WTC11 (cell line): Measurements from ENCODE around the gene RILP. TPM values are rescaled to one million over a fixed set of nuclear protein-coding genes. Genes with fewer than 3 reads are reported as not detected.

Source experiments
- ATAC-seq: fragments of 200-7000 bp; cut with Tn5 transposase; 2 replicates; pipeline ENCODE4 v1.10.0; 2021; ENCODE audit warnings: mild to moderate bottlenecking, moderate library complexity
- CTCF ChIA-PET: fragments of 300-600 bp; sonication (Branson Sonifier 250); formaldehyde crosslinking; loops from one replicate; lab custom pipeline; 2021; ENCODE audit warnings: antibody characterized with exemption; lab: Charles Lee
- POLR2A ChIA-PET: fragments of 350-600 bp; sonication (Branson Sonifier 250); formaldehyde crosslinking; loops from one replicate; lab custom pipeline; 2021; ENCODE audit warnings: antibody characterized with exemption; lab: Charles Lee
- DNase-seq: peaks from one replicate; pipeline ENCODE4 v3.0.0; 2021; ENCODE audit warnings: low spot score
- H3K27ac Mint-ChIP-seq: 2 replicates; pipeline ENCODE4 v1.8.0; 2021; ENCODE audit warnings: mixed read lengths
- H3K27me3 Mint-ChIP-seq: 2 replicates; pipeline ENCODE4 v1.8.0; 2021; ENCODE audit warnings: low read depth, mild to moderate bottlenecking, moderate library complexity, mixed read lengths
- H3K36me3 Mint-ChIP-seq: 2 replicates; pipeline ENCODE4 v1.8.0; 2021; ENCODE audit warnings: mixed read lengths
- H3K4me1 Mint-ChIP-seq: 2 replicates; pipeline ENCODE4 v1.8.0; 2022; ENCODE audit warnings: mixed read lengths
- H3K4me3 Mint-ChIP-seq: 2 replicates; pipeline ENCODE4 v1.8.0; 2021; ENCODE audit warnings: mild to moderate bottlenecking, moderate library complexity, mixed read lengths
- H3K9me3 Mint-ChIP-seq: 2 replicates; pipeline ENCODE4 v1.8.0; 2021; ENCODE audit warnings: mixed read lengths
- CREB1 ChIP-seq: sonication (generic); formaldehyde crosslinking; IDR thresholded peaks from 2 replicates; pipeline ENCODE4 v1.8.0; 2023; ENCODE audit warnings: mild to moderate bottlenecking, missing genetic modification reagents
- GABPB1 ChIP-seq: sonication (generic); formaldehyde crosslinking; IDR thresholded peaks from 2 replicates; pipeline ENCODE4 v1.8.1; 2023; ENCODE audit warnings: mild to moderate bottlenecking, missing genetic modification reagents
- GRHL2 ChIP-seq: fragments of 250-450 bp; sonication (Bioruptor Pico); IDR thresholded peaks from 2 replicates; pipeline ENCODE4 v1.8.0; 2022; ENCODE audit warnings: mild to moderate bottlenecking, moderate library complexity; ENCODE audit not compliant: insufficient replicate concordance, severe bottlenecking
- IRF2 ChIP-seq: sonication (generic); formaldehyde crosslinking; IDR thresholded peaks from 2 replicates; pipeline ENCODE4 v1.8.0; 2022; ENCODE audit warnings: low read depth, missing genetic modification reagents, borderline replicate concordance
- KAT7 ChIP-seq: sonication (generic); formaldehyde crosslinking; IDR thresholded peaks from 2 replicates; pipeline ENCODE4 v1.8.1; 2023; ENCODE audit warnings: missing genetic modification reagents, mild to moderate bottlenecking, borderline replicate concordance
- NFYB ChIP-seq: sonication (generic); formaldehyde crosslinking; conservative IDR thresholded peaks from 2 replicates; pipeline ENCODE4 v1.8.0; 2022; ENCODE audit warnings: low read depth, missing genetic modification reagents
- SOX15 ChIP-seq: fragments of 250-450 bp; sonication (Bioruptor Pico); IDR thresholded peaks from 2 replicates; pipeline ENCODE4 v1.9.0; 2021; ENCODE audit warnings: mild to moderate bottlenecking
- TCF7 ChIP-seq: sonication (generic); formaldehyde crosslinking; IDR thresholded peaks from 2 replicates; pipeline ENCODE4 v1.8.0; 2022; ENCODE audit warnings: mild to moderate bottlenecking, low read depth, missing genetic modification reagents, moderate library complexity
- TEAD1 ChIP-seq: sonication (generic); formaldehyde crosslinking; IDR thresholded peaks from 2 replicates; pipeline ENCODE4 v1.8.0; 2022; ENCODE audit warnings: mild to moderate bottlenecking, missing genetic modification reagents
- ZNF121 ChIP-seq: sonication (generic); formaldehyde crosslinking; IDR thresholded peaks from 2 replicates; pipeline ENCODE4 v1.8.0; 2023; ENCODE audit warnings: missing genetic modification reagents
- ZNF263 ChIP-seq: sonication (generic); formaldehyde crosslinking; IDR thresholded peaks from 2 replicates; pipeline ENCODE4 v1.8.1; 2022; ENCODE audit warnings: low read depth, mild to moderate bottlenecking, moderate library complexity, missing genetic modification reagents
- ZNF416 ChIP-seq: fragments of 250-450 bp; sonication (Bioruptor Pico); IDR thresholded peaks from 2 replicates; pipeline ENCODE4 v1.9.0; 2021; ENCODE audit warnings: mild to moderate bottlenecking, inconsistent platforms
- total RNA-seq: library from RNA; stranded (reverse); gene quantifications from 3 replicates; pipeline ENCODE4 v1.2.3, GENCODE V29; 2021
- TF ChIP-seq, protein P1 (sequence below): sonication (generic); formaldehyde crosslinking; IDR thresholded peaks from 2 replicates; pipeline ENCODE4 v1.8.1; 2022; ENCODE audit warnings: low read depth, mild to moderate bottlenecking, moderate library complexity, missing genetic modification reagents, borderline replicate concordance
- TF ChIP-seq, protein P2 (sequence below): sonication (generic); formaldehyde crosslinking; IDR thresholded peaks from 2 replicates; pipeline ENCODE4 v1.8.1; 2022; ENCODE audit warnings: low read depth, missing genetic modification reagents, borderline replicate concordance
- TF ChIP-seq, protein P3 (sequence below): sonication (generic); formaldehyde crosslinking; IDR thresholded peaks from 2 replicates; pipeline ENCODE4 v1.8.0; 2022; ENCODE audit warnings: missing genetic modification reagents
- TF ChIP-seq, protein P4 (sequence below): sonication (generic); formaldehyde crosslinking; IDR thresholded peaks from 2 replicates; pipeline ENCODE4 v1.8.0; 2023; ENCODE audit warnings: missing genetic modification reagents
- TF ChIP-seq, protein P5 (sequence below): fragments of 200-600 bp; IDR thresholded peaks from 2 replicates; pipeline ENCODE4 v1.8.0; 2022; ENCODE audit warnings: antibody characterized with exemption
- TF ChIP-seq, protein P6 (sequence below): sonication (generic); formaldehyde crosslinking; IDR thresholded peaks from 2 replicates; pipeline ENCODE4 v1.8.0; 2023; ENCODE audit warnings: missing genetic modification reagents, mild to moderate bottlenecking, borderline replicate concordance
- TF ChIP-seq, protein P7 (sequence below): sonication (generic); formaldehyde crosslinking; conservative IDR thresholded peaks from 2 replicates; pipeline ENCODE4 v1.8.1; 2023; ENCODE audit warnings: mild to moderate bottlenecking, low read depth, missing genetic modification reagents, moderate library complexity

The RILP gene
- total RNA-seq, 1 experiment from 2014 or later, result 11.7 TPM

DNA sequence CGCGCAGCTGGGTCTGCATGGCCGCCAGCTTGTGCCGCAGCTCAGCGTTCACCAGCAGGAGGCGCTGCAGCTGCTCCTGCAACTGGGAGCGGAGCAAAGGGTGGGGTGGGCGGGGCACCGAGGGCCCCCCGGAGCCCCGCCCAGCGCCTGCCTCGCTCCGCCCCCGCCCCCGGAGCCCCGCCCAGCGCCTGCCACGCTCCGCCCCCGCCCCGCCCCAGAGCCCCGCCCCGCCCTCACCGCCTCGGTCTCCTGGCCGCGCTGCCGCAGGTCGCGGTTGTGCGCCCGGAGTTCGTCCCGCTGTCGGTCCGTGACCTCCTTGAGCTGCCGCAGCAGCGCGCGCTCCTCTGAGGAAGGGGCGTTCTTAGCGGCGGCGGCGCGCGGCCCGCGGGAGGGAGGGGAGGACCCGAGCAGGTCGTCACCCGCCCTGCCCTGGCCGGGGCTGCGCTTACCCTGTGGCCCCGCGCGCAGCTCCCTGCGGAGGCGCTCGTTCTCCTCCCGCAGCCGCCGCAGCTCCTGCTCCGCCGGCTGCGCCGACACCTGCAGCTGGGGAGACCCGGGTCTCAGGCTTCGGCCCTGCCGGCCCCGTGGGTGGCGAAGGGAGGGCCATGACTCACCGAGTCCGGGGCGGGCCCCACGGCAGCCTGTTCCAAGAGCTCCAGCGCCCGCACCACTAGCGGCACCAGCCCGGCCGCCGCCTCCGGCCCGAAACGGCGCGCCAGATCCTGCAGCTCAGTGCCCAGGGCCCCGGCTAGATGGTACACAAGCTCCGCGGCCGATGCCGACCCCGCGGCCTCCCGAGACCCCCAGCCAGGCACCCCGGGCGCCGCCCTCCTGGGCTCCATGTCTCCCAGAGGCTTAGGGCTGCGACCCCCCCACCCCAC, 463 bp downstream of the RILP start:
- H3K4me1 Mint-ChIP-seq, result peaks cover 29% of the 10 kb centered on the region
- TF ChIP-seq, protein P1, sequence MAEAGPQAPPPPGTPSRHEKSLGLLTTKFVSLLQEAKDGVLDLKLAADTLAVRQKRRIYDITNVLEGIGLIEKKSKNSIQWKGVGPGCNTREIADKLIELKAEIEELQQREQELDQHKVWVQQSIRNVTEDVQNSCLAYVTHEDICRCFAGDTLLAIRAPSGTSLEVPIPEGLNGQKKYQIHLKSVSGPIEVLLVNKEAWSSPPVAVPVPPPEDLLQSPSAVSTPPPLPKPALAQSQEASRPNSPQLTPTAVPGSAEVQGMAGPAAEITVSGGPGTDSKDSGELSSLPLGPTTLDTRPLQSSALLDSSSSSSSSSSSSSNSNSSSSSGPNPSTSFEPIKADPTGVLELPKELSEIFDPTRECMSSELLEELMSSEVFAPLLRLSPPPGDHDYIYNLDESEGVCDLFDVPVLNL (CRISPR knock-in tag), result no peak
- no peak for TF ChIP-seq ZNF263 (CRISPR knock-in tag)
- TF ChIP-seq GRHL2 (CRISPR knock-in tag), result no peak
- TF ChIP-seq, protein P2, sequence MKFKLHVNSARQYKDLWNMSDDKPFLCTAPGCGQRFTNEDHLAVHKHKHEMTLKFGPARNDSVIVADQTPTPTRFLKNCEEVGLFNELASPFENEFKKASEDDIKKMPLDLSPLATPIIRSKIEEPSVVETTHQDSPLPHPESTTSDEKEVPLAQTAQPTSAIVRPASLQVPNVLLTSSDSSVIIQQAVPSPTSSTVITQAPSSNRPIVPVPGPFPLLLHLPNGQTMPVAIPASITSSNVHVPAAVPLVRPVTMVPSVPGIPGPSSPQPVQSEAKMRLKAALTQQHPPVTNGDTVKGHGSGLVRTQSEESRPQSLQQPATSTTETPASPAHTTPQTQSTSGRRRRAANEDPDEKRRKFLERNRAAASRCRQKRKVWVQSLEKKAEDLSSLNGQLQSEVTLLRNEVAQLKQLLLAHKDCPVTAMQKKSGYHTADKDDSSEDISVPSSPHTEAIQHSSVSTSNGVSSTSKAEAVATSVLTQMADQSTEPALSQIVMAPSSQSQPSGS, result no peak
- TF ChIP-seq ZNF121 (CRISPR knock-in tag), result no peak
- TF ChIP-seq NFYB (CRISPR knock-in tag), result peak; percentile 25; the same call in 1 of the 2 replicates
- TF ChIP-seq SOX15 (CRISPR knock-in tag), result no peak
- TF ChIP-seq TEAD1, result peak; percentile 14; the same call in 1 of the 2 replicates
- TF ChIP-seq KAT7, result no peak
- TF ChIP-seq GABPB1 (CRISPR knock-in tag), result no peak
- TF ChIP-seq, protein P3, sequence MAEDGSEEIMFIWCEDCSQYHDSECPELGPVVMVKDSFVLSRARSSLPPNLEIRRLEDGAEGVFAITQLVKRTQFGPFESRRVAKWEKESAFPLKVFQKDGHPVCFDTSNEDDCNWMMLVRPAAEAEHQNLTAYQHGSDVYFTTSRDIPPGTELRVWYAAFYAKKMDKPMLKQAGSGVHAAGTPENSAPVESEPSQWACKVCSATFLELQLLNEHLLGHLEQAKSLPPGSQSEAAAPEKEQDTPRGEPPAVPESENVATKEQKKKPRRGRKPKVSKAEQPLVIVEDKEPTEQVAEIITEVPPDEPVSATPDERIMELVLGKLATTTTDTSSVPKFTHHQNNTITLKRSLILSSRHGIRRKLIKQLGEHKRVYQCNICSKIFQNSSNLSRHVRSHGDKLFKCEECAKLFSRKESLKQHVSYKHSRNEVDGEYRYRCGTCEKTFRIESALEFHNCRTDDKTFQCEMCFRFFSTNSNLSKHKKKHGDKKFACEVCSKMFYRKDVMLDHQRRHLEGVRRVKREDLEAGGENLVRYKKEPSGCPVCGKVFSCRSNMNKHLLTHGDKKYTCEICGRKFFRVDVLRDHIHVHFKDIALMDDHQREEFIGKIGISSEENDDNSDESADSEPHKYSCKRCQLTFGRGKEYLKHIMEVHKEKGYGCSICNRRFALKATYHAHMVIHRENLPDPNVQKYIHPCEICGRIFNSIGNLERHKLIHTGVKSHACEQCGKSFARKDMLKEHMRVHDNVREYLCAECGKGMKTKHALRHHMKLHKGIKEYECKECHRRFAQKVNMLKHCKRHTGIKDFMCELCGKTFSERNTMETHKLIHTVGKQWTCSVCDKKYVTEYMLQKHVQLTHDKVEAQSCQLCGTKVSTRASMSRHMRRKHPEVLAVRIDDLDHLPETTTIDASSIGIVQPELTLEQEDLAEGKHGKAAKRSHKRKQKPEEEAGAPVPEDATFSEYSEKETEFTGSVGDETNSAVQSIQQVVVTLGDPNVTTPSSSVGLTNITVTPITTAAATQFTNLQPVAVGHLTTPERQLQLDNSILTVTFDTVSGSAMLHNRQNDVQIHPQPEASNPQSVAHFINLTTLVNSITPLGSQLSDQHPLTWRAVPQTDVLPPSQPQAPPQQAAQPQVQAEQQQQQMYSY, result no peak
- TF ChIP-seq, protein P4, sequence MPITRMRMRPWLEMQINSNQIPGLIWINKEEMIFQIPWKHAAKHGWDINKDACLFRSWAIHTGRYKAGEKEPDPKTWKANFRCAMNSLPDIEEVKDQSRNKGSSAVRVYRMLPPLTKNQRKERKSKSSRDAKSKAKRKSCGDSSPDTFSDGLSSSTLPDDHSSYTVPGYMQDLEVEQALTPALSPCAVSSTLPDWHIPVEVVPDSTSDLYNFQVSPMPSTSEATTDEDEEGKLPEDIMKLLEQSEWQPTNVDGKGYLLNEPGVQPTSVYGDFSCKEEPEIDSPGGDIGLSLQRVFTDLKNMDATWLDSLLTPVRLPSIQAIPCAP, result no peak
- no peak for TF ChIP-seq ZNF416 (CRISPR knock-in tag)
- TF ChIP-seq, protein P5, sequence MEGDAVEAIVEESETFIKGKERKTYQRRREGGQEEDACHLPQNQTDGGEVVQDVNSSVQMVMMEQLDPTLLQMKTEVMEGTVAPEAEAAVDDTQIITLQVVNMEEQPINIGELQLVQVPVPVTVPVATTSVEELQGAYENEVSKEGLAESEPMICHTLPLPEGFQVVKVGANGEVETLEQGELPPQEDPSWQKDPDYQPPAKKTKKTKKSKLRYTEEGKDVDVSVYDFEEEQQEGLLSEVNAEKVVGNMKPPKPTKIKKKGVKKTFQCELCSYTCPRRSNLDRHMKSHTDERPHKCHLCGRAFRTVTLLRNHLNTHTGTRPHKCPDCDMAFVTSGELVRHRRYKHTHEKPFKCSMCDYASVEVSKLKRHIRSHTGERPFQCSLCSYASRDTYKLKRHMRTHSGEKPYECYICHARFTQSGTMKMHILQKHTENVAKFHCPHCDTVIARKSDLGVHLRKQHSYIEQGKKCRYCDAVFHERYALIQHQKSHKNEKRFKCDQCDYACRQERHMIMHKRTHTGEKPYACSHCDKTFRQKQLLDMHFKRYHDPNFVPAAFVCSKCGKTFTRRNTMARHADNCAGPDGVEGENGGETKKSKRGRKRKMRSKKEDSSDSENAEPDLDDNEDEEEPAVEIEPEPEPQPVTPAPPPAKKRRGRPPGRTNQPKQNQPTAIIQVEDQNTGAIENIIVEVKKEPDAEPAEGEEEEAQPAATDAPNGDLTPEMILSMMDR, result peak; percentile 86; the same call in 1 of the 2 replicates
- TF ChIP-seq IRF2 (CRISPR knock-in tag), result no peak
- no peak for TF ChIP-seq CREB1 (CRISPR knock-in tag)
- no peak for TF ChIP-seq TCF7
- TF ChIP-seq, protein P6, sequence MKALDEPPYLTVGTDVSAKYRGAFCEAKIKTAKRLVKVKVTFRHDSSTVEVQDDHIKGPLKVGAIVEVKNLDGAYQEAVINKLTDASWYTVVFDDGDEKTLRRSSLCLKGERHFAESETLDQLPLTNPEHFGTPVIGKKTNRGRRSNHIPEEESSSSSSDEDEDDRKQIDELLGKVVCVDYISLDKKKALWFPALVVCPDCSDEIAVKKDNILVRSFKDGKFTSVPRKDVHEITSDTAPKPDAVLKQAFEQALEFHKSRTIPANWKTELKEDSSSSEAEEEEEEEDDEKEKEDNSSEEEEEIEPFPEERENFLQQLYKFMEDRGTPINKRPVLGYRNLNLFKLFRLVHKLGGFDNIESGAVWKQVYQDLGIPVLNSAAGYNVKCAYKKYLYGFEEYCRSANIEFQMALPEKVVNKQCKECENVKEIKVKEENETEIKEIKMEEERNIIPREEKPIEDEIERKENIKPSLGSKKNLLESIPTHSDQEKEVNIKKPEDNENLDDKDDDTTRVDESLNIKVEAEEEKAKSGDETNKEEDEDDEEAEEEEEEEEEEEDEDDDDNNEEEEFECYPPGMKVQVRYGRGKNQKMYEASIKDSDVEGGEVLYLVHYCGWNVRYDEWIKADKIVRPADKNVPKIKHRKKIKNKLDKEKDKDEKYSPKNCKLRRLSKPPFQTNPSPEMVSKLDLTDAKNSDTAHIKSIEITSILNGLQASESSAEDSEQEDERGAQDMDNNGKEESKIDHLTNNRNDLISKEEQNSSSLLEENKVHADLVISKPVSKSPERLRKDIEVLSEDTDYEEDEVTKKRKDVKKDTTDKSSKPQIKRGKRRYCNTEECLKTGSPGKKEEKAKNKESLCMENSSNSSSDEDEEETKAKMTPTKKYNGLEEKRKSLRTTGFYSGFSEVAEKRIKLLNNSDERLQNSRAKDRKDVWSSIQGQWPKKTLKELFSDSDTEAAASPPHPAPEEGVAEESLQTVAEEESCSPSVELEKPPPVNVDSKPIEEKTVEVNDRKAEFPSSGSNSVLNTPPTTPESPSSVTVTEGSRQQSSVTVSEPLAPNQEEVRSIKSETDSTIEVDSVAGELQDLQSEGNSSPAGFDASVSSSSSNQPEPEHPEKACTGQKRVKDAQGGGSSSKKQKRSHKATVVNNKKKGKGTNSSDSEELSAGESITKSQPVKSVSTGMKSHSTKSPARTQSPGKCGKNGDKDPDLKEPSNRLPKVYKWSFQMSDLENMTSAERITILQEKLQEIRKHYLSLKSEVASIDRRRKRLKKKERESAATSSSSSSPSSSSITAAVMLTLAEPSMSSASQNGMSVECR (CRISPR knock-in tag), result peak; percentile 51; the same call in 1 of the 2 replicates
- TF ChIP-seq, protein P7, sequence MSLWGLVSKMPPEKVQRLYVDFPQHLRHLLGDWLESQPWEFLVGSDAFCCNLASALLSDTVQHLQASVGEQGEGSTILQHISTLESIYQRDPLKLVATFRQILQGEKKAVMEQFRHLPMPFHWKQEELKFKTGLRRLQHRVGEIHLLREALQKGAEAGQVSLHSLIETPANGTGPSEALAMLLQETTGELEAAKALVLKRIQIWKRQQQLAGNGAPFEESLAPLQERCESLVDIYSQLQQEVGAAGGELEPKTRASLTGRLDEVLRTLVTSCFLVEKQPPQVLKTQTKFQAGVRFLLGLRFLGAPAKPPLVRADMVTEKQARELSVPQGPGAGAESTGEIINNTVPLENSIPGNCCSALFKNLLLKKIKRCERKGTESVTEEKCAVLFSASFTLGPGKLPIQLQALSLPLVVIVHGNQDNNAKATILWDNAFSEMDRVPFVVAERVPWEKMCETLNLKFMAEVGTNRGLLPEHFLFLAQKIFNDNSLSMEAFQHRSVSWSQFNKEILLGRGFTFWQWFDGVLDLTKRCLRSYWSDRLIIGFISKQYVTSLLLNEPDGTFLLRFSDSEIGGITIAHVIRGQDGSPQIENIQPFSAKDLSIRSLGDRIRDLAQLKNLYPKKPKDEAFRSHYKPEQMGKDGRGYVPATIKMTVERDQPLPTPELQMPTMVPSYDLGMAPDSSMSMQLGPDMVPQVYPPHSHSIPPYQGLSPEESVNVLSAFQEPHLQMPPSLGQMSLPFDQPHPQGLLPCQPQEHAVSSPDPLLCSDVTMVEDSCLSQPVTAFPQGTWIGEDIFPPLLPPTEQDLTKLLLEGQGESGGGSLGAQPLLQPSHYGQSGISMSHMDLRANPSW, result no peak

More for the DNA sequence above, 463 bp downstream of the RILP start:
- POLR2A ChIA-PET, result interaction anchor here (0.6 to 2.3 kb wide), 12 partner anchors 11 to 133 kb away, joined by 3 to 12 read pairs (median 4); partner anchors contain the start of genes INPP5K and SLC43A2
- Mint-ChIP-seq H3K36me3 (peaks cover 37% of the 10 kb centered on the region), H3K27ac (no peak overlapping the region), H3K27me3 (peaks cover 3% of the 10 kb centered on the region), H3K4me3 (peak overlapping the region; percentile 72), H3K9me3 (no peaks in the 10 kb centered on the region)
- CTCF ChIA-PET, result interaction anchor here (0.5 to 7.2 kb wide), 61 partner anchors 9 to 772 kb away, joined by 3 to 133 read pairs (median 5); partner anchors contain the start of genes INPP5K, PITPNA, PRPF8 and RPA1
- peak; percentile 95 for DNase-seq
- ATAC-seq, result peak; percentile 56
